Hepatocyte (in vitro differentiated cells): ENCODE data around the gene SLC15A4.

Source experiments
- EZH2phosphoT487 ChIP-seq: fragments of 200-600 bp; sonication (generic); IDR thresholded peaks from one replicate; pipeline ENCODE4 v1.6.1; 2018; ENCODE audit warnings: antibody characterized with exemption, mild to moderate bottlenecking, low read depth, moderate library complexity; ENCODE audit not compliant: unreplicated experiment, severe bottlenecking
- TF ChIP-seq, protein P1 (sequence below): fragments of 200-600 bp; sonication (generic); IDR thresholded peaks from 2 replicates; pipeline ENCODE4 v1.5.1; 2016; ENCODE audit warnings: antibody characterized with exemption, mild to moderate bottlenecking; ENCODE audit not compliant: poor library complexity

DNA sequence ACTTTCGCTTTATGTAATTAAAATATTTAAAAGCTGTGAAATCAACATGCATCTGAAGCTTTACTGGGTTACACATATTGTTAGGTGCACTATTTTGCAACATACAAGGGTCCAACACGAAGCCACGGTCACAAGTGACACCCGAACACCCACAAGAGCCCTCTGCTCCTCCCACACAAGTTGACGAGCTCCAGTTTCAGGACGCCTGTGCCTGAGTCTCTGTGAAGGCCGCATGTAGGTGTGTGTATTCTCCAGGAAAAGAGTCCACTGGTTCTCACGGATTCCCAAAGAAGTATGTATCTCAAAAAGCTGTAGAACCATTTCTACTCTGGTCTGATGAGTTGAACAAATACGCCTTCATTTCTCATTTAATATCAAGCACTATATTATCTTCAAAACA lies 12.0 kb downstream of the SLC15A4 start:
- TF ChIP-seq, protein P1, sequence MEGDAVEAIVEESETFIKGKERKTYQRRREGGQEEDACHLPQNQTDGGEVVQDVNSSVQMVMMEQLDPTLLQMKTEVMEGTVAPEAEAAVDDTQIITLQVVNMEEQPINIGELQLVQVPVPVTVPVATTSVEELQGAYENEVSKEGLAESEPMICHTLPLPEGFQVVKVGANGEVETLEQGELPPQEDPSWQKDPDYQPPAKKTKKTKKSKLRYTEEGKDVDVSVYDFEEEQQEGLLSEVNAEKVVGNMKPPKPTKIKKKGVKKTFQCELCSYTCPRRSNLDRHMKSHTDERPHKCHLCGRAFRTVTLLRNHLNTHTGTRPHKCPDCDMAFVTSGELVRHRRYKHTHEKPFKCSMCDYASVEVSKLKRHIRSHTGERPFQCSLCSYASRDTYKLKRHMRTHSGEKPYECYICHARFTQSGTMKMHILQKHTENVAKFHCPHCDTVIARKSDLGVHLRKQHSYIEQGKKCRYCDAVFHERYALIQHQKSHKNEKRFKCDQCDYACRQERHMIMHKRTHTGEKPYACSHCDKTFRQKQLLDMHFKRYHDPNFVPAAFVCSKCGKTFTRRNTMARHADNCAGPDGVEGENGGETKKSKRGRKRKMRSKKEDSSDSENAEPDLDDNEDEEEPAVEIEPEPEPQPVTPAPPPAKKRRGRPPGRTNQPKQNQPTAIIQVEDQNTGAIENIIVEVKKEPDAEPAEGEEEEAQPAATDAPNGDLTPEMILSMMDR = no peak
- no peak for TF ChIP-seq EZH2phosphoT487
